ENCODE data around the gene PTPRE.

- TF ChIP-seq CTCF (conservative IDR thresholded peaks at IDR 0.05; ENCODE audit: low read depth, low read length) (no peak), EZH2 (IDR thresholded peaks at IDR 0.05; ENCODE audit: borderline replicate concordance, low read depth, low read length, poor library complexity, severe bottlenecking) (no peak)
These were observed 84.1 kb downstream of the PTPRE start for GRCh38 chr10:127990846-127991542.

Data from A673 (cell line).